Upper lobe of left lung (tissue), 6 donors: ENCODE data around the gene MESD. TPM values are rescaled to one million over a fixed set of nuclear protein-coding genes. Genes with fewer than 3 reads are reported as not detected.
A peak's percentile ranks its signal among the peaks of the same experiment; 100 is the strongest.

Experiments
- ATAC-seq, 2 donors: fragments of 200-7000 bp; cut with Tn5 transposase; one replicate each; pipeline ENCODE4 v1.9.1; 2022; ENCODE audit warnings: mild to moderate bottlenecking in 2 of 2, moderate library complexity in 2 of 2; ENCODE audit not compliant: low FRiP score in 2 of 2
- DNase-seq, 2 donors: peaks; one replicate each; pipeline ENCODE4 v3.0.0-alpha.2; 2019 to 2020
- H3K27ac ChIP-seq, 4 donors: fragments of 200-600 bp; sonication (generic); one replicate each; pipeline ENCODE4 v1.5.1; 2016 to 2019
- H3K27me3 ChIP-seq, 4 donors: fragments of 200-600 bp; sonication (generic); one replicate each; pipeline ENCODE4 v1.5.1; 2017 to 2019
- H3K36me3 ChIP-seq, 4 donors: fragments of 200-600 bp; sonication (generic); one replicate each; pipeline ENCODE4 v1.5.1; 2016 to 2019
- H3K4me1 ChIP-seq, 4 donors: fragments of 200-600 bp; sonication (generic); one replicate each; pipeline ENCODE4 v1.5.1; 2018 to 2019
- H3K4me3 ChIP-seq, 4 donors: fragments of 200-600 bp; sonication (generic); one replicate each; pipeline ENCODE4 v1.5.1; 2017 to 2019; ENCODE audit warnings: mild to moderate bottlenecking in 2 of 4, moderate library complexity in 1 of 4
- H3K9me3 ChIP-seq, 4 donors: fragments of 200-600 bp; sonication (generic); one replicate each; pipeline ENCODE4 v1.5.1; 2018 to 2019
- EP300 ChIP-seq, 4 donors: sonication (generic); formaldehyde crosslinking; IDR thresholded peaks; one replicate each; pipeline ENCODE4 v1.5.1; 2017; ENCODE audit warnings: antibody characterized with exemption in 4 of 4, control low read depth in 2 of 4
- POLR2A ChIP-seq, 4 donors: fragments of 450-650 bp; IDR thresholded peaks; one replicate each; pipeline ENCODE4 v1.5.1; 2016 to 2017; ENCODE audit warnings: antibody characterized with exemption in 4 of 4, mild to moderate bottlenecking in 2 of 4
- POLR2AphosphoS5 ChIP-seq, 2 donors: sonication (generic); formaldehyde crosslinking; IDR thresholded peaks; one replicate each; pipeline ENCODE4 v1.5.1; 2017; ENCODE audit warnings: antibody characterized with exemption in 2 of 2
- WGBS, 2 donors: methylation state at CpG; one replicate each; pipeline ENCODE4 v1.1.5; 2017 to 2018; 5-methylcytosine and 5-hydroxymethylcytosine counted together
- total RNA-seq, 6 donors: library from RNA; depleted of rRNA in 4 of 6; stranded (reverse); fragments of >200 nt in 4 of 6; gene quantifications; one replicate each; pipeline versions ENCODE4 v1.1.0 to v1.2.1, GENCODE V29; 2016 to 2021
- TF ChIP-seq, protein P1 (sequence below), 6 experiments: fragments of 450-650 bp in 4 of 6; fragments of 200-600 bp in 2 of 6; sonication (generic) in 2 of 6; IDR thresholded peaks; one replicate each; pipeline ENCODE4 v1.5.1; 2016 to 2019; ENCODE audit warnings: antibody characterized with exemption in 6 of 6
- donor health status: DM: no; HTN: no; CAD: no; lungs with moderate emphysema.
- donor health status: DM: no; HTN: yes; CAD: no; lungs with severe emphysema.

The MESD gene
- total RNA-seq, 6 donors from 2014 or later, result 18.2 to 35.6 (median 23.5) TPM

DNA sequence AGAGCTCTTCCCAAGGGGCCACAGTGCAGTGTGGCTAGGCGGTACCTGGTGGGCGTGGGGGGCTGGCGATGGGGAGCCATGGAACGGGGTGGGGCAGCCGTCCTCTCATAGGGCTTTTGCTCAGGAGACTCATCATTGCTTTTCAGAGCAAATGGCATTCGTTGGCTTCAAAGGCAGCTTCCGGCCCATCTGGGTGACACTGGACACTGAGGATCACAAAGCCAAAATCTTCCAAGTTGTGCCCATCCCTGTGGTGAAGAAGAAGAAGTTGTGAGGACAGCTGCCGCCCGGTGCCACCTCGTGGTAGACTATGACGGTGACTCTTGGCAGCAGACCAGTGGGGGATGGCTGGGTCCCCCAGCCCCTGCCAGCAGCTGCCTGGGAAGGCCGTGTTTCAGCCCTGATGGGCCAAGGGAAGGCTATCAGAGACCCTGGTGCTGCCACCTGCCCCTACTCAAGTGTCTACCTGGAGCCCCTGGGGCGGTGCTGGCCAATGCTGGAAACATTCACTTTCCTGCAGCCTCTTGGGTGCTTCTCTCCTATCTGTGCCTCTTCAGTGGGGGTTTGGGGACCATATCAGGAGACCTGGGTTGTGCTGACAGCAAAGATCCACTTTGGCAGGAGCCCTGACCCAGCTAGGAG is 40.8 kb downstream of the MESD start:
- Histone ChIP-seq H3K36me3 (peaks cover 6 to 92% (median 75%) of the 10 kb centered on the region in 4 donors), H3K27me3 (no peaks in the 10 kb centered on the region), H3K9me3 (no peaks in the 10 kb centered on the region), H3K4me1 (no peaks in the 10 kb centered on the region), H3K4me3 (no peak overlapping the region), H3K27ac (no peak overlapping the region)
- no peak for TF ChIP-seq POLR2A (IDR thresholded peaks at IDR 0.05)
- TF ChIP-seq, protein P1, sequence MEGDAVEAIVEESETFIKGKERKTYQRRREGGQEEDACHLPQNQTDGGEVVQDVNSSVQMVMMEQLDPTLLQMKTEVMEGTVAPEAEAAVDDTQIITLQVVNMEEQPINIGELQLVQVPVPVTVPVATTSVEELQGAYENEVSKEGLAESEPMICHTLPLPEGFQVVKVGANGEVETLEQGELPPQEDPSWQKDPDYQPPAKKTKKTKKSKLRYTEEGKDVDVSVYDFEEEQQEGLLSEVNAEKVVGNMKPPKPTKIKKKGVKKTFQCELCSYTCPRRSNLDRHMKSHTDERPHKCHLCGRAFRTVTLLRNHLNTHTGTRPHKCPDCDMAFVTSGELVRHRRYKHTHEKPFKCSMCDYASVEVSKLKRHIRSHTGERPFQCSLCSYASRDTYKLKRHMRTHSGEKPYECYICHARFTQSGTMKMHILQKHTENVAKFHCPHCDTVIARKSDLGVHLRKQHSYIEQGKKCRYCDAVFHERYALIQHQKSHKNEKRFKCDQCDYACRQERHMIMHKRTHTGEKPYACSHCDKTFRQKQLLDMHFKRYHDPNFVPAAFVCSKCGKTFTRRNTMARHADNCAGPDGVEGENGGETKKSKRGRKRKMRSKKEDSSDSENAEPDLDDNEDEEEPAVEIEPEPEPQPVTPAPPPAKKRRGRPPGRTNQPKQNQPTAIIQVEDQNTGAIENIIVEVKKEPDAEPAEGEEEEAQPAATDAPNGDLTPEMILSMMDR (IDR thresholded peaks at IDR 0.05), result no peak
- TF ChIP-seq EP300 (IDR thresholded peaks at IDR 0.05), result no peak
- TF ChIP-seq POLR2AphosphoS5 (IDR thresholded peaks at IDR 0.05), result no peak
- WGBS, 2 donors, result 95 to 97% methylated on average over 4 to 13 of the region's 13 CpGs
- DNase-seq (peak in 1 of 2 donors; percentile 43), ATAC-seq (no peak)

DNA sequence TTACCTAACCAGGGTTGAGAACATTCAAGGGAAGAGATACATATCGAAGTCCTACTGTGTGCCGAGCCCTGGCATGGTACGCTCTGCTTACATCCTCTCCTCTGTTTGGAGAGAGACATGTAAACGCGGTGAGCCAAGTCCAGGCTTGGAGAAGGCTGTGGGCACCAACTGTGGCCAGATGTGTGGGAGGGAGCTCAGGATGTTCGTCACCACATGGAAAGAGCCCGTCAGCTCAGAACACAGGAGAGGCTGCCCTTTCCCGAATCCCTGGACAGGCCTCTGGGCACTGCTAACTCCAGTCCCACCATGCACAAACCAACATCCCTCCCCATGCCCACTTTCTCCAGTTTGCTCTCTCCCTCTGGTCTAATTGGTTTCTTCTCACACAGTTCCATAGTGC is 43.0 kb downstream of the MESD start:
- no peak overlapping the region for H3K4me3 ChIP-seq
- no peak for ATAC-seq
- DNase-seq, result no peak
- H3K27ac ChIP-seq, result no peak overlapping the region
- peaks cover 9 to 99% (median 83%) of the 10 kb centered on the region in 4 donors for H3K36me3 ChIP-seq
- TF ChIP-seq, protein P1 (IDR thresholded peaks at IDR 0.05), result no peak
- TF ChIP-seq EP300 (IDR thresholded peaks at IDR 0.05) (no peak), POLR2A (IDR thresholded peaks at IDR 0.05) (no peak), POLR2AphosphoS5 (IDR thresholded peaks at IDR 0.05) (no peak)
- no peaks in the 10 kb centered on the region for H3K27me3 ChIP-seq
- no peaks in the 10 kb centered on the region for H3K9me3 ChIP-seq
- H3K4me1 ChIP-seq, result no peaks in the 10 kb centered on the region
- 94 to 96% methylated on average over 8 of the region's 8 CpGs for WGBS, 2 donors

DNA sequence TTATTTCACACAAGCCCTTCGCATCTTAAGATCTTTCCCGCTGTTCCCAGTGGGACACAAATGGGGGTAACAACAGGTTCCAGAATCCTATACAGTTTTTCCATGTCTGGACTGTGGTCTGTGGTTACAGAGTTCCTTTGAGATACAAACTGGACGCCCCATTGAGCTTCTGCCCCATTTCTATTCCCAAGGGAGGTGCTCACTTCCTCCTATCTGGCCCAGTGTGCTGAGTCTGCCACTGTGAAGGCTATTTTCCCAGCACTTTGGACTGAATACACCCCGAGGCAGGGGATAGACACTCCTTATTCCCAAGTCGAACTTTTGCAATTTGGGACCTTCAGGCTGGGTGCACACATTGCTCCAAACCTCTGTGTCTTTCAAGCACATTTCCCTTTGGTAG is 44.0 kb downstream of the MESD start:
- no peaks in the 10 kb centered on the region for H3K27me3 ChIP-seq
- no peaks in the 10 kb centered on the region for H3K9me3 ChIP-seq
- peaks cover 3 to 99% (median 83%) of the 10 kb centered on the region in 4 donors for H3K36me3 ChIP-seq
- no peak for DNase-seq
- TF ChIP-seq POLR2A (IDR thresholded peaks at IDR 0.05) (no peak), POLR2AphosphoS5 (IDR thresholded peaks at IDR 0.05) (no peak), EP300 (IDR thresholded peaks at IDR 0.05) (no peak)
- TF ChIP-seq, protein P1 (IDR thresholded peaks at IDR 0.05), result no peak
- ATAC-seq, result no peak
- H3K4me3 ChIP-seq, result no peak overlapping the region
- no peak overlapping the region for H3K27ac ChIP-seq
- 95 to 96% methylated on average over 5 of the region's 5 CpGs for WGBS, 2 donors
- H3K4me1 ChIP-seq, result no peaks in the 10 kb centered on the region

DNA sequence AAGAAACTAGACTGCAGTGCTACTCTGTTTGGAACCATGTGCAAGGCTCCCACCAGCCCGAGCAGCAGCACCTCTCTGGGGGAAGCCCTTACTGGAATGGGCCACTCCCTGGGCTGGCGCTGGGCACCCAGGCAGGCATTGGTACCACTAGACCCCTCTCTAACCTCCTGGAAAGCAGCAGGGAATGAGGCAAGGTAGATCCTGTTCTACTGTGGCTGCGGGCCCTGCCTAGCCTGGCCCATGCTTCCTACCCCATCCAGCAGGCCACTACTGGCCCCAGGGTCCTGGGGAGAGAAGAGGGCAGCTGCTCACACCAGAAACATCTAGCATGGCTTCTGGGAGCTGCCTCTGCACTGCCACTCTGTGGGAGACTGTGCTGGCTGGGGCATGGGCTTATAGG is 44.8 kb downstream of the MESD start:
- Histone ChIP-seq H3K27me3 (no peaks in the 10 kb centered on the region), H3K9me3 (no peaks in the 10 kb centered on the region), H3K27ac (no peak overlapping the region), H3K4me1 (no peaks in the 10 kb centered on the region), H3K4me3 (no peak overlapping the region), H3K36me3 (peaks cover 3 to 99% (median 83%) of the 10 kb centered on the region in 4 donors)
- 88 to 98% methylated on average over 1 to 3 of the region's 3 CpGs for WGBS, 2 donors
- no peak for ATAC-seq
- DNase-seq, result peak in 1 of 2 donors; percentile 41
- TF ChIP-seq, protein P1 (IDR thresholded peaks at IDR 0.05), result no peak
- TF ChIP-seq POLR2AphosphoS5 (IDR thresholded peaks at IDR 0.05), result no peak
- no peak for TF ChIP-seq POLR2A (IDR thresholded peaks at IDR 0.05)
- no peak for TF ChIP-seq EP300 (IDR thresholded peaks at IDR 0.05)
